ENCODE results near the gene NBAS.

The NBAS gene

DNA sequence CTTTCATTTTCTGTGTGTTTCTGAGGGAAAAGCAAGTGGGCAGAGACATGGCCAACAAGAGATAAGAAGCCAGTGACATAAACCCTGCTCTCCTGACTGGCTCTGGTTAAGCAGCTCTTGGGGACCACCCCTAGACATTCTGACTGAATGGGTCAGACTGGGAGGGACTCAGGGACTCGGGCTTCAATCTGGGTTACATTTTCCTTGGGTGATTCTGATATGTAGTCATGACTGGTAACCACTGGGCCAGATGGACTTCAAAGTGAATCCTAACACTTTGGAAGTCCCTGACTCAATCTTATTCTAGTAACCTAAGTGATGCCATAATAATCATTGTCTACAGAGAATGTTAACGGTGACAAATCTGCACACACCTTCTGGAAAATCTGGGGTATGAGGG lies 397.8 kb downstream of the NBAS start:
- DNase-seq (no peak), ATAC-seq (no peak)

GRCh38 chr2:15162620-15163019 lies 398.5 kb downstream of the NBAS start:
- DNase-seq (no peak), ATAC-seq (no peak)

DNA sequence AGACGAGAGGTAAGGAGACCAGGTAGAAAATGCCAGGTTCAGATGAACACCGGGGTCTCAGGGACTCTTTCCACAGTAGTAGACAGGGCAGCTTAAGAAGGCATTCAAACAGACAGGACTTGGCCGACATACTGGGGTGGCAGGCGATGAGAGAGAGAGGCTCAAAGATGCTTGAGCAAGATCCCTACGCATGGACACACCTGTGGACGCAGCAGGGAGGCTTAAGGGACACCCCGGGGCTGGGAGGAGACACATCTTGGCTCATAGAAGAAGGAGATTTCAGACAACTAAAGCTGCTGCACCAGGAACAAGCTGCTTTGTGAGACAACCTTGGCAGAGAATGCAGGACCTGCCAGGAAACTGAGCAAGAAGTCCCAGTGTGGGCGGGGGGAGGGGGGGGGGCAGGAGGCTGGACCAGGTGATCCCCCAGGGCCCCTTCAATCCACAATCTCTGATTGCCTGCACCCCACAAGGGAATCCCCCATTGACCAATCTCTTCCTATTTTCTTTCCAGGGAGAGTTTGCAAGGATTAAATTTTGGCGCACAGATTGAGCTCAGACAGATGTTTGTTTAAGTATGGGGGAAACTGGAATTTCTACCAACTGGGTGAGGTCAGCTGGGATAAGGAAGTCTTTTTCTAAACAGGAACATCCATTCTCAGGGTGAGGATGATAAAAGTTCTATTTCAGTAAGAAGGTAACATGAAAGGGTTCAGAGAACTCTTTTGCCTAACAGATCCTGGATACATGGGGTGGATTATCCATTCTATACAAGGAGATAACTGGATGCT lies 400.7 kb downstream of the NBAS start:
- no peak for ATAC-seq
- no peak for DNase-seq

DNA sequence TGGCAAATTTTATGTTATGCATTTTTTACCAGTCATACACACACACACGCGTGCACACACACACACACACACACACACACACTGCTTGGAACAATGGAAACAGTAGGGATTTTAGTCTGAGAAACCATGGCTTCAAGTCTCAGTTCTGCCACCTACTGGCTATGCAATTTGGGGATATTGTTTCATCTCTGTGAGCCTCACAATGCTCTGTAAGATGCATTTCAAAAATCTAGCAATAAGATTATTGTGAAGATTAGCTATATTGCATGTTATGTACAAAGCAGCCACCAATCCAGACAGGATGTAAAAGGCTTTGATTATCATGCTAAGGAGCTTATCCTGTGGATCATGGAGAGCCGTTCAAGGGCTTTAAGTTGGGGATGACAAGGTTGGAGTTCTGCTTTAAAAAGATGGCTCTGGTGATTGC lies 401.4 kb downstream of the NBAS start:
- ATAC-seq, result no peak
- no peak for DNase-seq

GRCh38 chr2:15159206-15159605 lies 401.9 kb downstream of the NBAS start:
- ATAC-seq (no peak), DNase-seq (no peak)

DNA sequence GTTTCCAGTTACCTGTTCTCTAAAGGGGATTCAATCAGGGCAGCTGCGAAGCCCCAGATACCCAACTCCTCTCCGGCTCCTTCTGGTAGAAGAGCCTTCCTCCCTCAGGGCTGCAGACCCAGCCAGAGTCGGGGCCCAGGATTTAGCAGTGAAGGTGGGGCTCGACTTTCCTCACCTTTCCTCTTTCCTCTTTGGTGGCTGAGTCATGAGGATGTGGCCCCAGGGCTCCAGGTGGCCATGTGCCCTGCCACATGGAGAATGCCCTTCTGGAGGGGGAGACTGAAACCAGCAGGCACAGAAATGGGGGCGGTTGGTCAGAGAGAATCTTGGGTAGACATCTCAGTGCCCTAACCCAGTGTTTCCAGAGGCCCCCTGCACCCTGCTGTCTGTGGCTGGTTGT lies 402.6 kb downstream of the NBAS start:
- DNase-seq (no peak), ATAC-seq (no peak)

DNA sequence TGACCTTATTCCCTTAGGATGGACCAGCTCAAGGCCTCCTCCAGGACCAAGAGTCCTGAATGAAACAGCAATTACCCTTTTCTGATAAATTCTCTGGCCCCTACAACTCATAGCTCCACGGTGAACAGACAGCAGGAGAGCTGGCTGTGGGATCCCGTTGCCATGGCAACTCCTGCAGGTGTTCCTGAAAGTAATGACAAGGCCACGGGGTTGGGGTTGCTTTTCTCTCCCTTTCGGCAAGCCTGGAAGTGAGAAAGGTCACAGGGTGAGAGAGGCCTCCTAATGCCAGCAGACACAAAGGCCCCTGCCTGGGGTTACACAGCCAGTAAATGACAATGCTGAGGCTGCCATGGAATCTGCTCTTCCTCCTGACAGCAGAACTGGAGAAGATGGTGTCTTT lies 403.0 kb downstream of the NBAS start:
- DNase-seq, result no peak
- no peak for ATAC-seq

DNA sequence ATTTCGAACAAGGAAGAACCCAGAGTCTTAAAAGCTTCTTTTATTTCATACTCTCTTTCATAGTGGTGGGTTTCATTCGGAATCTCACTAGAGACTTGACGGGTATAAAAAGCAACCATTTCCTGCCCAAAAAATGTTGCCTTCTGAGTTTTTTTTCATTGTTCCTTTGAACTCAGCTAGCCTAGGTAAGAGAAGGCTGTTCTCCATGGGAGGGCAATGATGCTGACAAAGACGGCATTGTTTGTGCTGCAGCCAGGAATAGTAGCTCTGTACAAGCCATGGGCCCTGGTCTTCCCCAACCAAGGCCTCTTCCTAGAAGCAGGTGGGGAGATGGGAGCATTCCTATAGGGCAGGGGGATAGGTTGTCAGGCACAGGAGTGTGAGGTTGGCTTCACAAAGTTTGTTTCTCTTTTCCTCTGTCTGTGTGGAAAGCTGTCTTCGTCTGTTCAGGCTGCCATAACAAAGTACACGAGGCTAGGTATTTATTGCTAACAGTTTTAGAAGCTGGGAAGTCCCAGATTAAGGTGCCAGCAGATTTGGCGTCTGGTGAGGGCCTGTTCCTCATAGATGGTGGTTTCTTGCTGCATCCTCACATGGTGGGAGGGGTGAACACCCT lies 405.1 kb downstream of the NBAS start:
- ATAC-seq, result no peak
- no peak for DNase-seq

GRCh38 chr2:15154297-15154696 lies 406.8 kb downstream of the NBAS start:
- ATAC-seq (peak; percentile 62), DNase-seq (no peak)

DNA sequence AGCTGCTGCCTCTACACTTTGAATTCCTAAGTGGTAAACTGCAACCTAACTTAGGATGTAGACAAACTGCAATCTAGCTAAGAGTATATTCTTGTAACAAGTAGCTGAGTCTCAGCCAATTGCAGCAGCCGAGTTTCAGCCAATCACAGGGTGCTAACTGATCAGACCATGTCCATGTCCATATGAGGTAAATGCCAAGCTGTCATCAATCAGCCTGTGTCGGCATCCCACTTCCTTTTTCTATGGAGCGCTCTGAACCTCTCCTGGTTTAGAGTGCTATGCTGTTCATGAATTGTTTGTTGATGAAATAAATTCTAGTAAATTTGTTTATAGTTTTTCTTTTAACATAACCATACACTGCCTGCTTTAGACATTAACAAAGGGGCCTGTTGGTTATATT lies 408.8 kb downstream of the NBAS start:
- ATAC-seq (no peak), DNase-seq (no peak)

DNA sequence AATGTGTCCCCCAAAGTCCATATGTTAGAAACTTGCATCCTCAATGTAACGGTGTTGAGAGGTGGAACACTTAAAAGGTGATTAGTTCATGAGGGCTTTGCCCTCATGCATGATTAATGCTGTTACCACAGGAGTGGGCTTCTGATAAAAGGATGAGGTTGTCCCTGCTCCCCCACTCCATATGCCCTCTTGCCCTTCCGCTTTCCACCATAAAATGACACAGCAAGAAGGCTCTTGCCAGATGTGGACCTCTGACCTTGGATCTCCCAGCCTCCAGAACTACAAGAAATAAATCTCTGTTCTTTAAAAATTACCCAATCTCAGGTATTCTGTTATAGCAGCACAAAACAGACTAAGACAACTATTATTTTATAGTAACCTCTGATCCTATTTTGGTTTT lies 412.1 kb downstream of the NBAS start:
- no peak for ATAC-seq
- no peak for DNase-seq

DNA sequence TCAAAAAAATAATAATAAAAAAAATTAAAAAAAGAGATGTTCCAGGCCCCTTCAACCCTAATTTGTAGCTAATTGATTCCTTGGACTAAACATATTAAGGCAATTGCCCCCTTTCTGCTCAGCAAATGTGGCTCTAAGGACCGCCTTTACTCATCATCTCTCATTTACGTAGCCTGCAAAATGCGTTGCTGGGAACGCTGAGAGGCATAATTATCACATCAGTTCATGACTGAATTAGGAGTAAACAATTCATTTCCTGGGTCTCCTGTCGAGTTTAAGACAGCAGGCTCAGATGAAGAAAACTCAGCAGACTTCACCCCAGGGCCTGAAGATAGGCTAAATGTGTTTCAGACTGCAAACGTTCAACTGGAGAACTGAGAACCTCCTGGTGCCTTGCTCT lies 413.5 kb downstream of the NBAS start:
- ATAC-seq (no peak), DNase-seq (no peak)

DNA sequence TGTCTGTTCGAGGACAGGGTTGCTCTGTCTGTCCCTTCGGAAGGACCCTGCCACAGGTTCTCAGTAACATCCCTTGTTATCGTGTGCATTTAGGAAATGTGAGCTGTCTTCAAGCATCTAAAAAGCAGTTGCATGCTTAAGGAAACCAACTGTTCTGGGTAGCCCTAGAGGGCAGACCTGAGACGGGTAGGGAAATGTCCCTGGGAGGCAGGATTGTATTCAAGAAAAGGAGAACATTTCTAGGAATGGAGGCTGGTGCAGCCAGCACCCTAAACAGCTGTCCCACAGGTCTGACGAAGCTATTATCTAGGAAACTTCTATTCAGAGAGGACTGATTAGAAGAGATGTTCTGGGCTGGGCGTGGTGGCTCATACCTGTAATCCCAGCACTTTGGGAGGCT lies 414.2 kb downstream of the NBAS start:
- DNase-seq (no peak), ATAC-seq (no peak)

DNA sequence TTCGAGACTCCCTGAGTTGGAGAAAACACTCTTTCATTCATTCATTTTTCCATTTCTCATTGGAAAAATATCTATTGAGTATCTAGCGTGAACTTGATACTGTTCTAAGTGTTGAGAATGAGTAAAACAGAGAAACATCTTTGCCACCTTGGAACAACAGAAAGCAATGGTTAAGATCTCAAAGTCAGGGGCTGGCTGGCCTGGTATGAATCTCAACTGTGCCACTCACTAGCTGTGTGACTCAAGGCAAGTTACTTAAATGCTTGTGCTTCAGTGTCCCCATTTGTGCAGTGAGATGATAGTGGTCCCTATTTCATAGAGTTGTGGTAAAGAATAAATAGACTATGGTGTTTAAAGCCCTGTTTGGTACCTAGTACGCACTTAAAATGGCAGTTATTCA lies 415.2 kb downstream of the NBAS start:
- DNase-seq (no peak), ATAC-seq (no peak)

GRCh38 chr2:15145046-15145817 lies 415.9 kb downstream of the NBAS start:
- DNase-seq (no peak), ATAC-seq (no peak)

GRCh38 chr2:15142069-15142689 lies 419.0 kb downstream of the NBAS start:
- DNase-seq, result peak; percentile 68
- peak; percentile 97 for ATAC-seq

DNA sequence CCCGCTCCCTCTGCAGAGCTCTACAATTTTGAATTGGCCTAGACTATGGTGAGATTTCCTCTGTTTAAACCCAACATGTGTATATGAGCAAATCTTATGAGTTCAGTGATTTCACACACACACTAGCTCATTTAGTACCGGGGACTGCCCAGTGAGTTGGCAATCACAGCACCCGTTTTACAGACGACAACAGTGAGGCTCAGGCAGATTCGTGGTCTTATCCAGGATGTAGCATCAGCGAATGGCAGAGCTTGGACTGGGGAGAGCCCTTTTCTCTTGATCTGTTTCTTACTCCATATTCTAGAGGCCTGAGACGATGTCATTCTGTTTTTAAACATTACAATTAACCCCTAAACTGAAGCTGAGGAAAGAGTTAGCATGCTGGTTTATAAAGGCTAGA lies 419.9 kb downstream of the NBAS start:
- DNase-seq (no peak), ATAC-seq (no peak)

DNA sequence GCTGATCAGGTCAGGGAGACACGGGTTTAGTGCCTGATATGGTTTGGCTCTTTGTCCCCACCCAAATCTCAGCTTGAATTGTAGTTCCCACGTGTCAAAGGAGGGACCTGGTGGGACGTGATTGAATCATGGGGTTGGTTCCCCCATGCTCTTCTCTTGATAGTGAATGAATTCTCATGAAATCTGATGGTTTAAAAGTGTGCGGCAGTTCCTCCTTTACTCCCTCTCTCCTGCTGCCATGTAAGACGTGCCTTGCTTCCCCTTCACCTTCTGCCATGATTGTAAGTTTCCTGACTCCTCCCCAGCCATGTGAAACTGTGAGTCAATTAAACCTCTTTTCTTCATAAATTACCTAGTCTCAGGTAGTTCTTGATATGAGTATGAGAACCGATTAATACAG lies 424.5 kb downstream of the NBAS start:
- no peak for DNase-seq
- no peak for ATAC-seq

- ATAC-seq, result no peak
- no peak for DNase-seq
Measured at GRCh38 chr2:15134957-15135356, 426.2 kb downstream of the NBAS start.

DNA sequence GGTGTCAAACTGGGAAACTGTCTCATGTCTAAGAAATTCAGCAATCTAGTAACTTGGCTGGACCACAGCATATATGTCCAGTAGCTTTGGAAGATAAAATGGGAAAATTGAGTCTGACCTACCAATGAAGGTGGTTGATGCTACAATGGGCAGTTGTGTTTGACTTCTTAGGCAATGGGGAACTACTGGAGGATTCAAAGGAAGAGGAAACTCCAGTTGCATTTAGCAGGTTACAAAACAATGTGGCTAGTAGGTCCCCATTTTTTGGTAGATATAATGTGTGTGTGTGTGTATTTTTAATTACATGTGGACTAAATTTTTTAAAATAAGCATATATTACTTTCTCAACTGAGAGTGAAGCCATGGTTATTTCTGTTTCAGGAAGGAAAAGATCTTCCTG lies 427.7 kb downstream of the NBAS start:
- DNase-seq (no peak), ATAC-seq (no peak)

GRCh38 chr2:15128846-15129245 lies 432.3 kb downstream of the NBAS start:
- ATAC-seq (no peak), DNase-seq (no peak)

GRCh38 chr2:15127876-15128275 lies 433.3 kb downstream of the NBAS start:
- DNase-seq, result no peak
- ATAC-seq, result no peak

- no peak for DNase-seq
- no peak for ATAC-seq
Measured at GRCh38 chr2:15127301-15127700, 433.8 kb downstream of the NBAS start.
